ENCODE data around the gene GLI3.

DNA sequence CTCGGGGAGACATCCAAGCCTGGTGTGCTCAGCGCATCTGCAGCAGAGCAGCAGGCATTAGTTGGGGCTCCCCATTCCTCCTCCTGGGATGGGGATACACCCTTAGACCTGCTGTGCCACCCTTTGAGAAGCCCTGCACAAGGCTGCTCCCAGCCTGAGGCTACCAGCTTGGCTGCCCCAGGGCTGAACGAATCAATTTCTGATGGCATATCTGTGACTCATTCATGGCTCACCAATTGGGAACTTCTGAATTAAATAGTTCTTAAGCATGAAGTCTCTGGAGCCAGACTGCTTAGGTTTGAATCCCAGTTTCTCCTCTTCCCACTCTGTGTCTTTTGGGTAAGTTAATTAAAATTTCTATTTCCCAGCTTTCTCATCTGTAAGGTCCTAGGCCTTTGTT is 16.3 kb upstream of the GLI3 start:
- TF ChIP-seq POLR2AphosphoS5 (IDR thresholded peaks at IDR 0.05) (no peak), POLR2A (IDR thresholded peaks at IDR 0.05) (no peak)
- TF ChIP-seq, protein P1, sequence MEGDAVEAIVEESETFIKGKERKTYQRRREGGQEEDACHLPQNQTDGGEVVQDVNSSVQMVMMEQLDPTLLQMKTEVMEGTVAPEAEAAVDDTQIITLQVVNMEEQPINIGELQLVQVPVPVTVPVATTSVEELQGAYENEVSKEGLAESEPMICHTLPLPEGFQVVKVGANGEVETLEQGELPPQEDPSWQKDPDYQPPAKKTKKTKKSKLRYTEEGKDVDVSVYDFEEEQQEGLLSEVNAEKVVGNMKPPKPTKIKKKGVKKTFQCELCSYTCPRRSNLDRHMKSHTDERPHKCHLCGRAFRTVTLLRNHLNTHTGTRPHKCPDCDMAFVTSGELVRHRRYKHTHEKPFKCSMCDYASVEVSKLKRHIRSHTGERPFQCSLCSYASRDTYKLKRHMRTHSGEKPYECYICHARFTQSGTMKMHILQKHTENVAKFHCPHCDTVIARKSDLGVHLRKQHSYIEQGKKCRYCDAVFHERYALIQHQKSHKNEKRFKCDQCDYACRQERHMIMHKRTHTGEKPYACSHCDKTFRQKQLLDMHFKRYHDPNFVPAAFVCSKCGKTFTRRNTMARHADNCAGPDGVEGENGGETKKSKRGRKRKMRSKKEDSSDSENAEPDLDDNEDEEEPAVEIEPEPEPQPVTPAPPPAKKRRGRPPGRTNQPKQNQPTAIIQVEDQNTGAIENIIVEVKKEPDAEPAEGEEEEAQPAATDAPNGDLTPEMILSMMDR (IDR thresholded peaks at IDR 0.05): no peak
